GM03348 (cell line): ENCODE measurements around the gene NIM1K.
"Not testable (repeated sequence)": the region's sequence is repeated elsewhere in the genome, so short reads cannot be mapped to it uniquely, and the experiment has no call there.

Experiments
- DNase-seq: peaks from one replicate; pipeline ENCODE4 v3.0.0; 2012; ENCODE audit warnings: low spot score

The NIM1K gene

DNA sequence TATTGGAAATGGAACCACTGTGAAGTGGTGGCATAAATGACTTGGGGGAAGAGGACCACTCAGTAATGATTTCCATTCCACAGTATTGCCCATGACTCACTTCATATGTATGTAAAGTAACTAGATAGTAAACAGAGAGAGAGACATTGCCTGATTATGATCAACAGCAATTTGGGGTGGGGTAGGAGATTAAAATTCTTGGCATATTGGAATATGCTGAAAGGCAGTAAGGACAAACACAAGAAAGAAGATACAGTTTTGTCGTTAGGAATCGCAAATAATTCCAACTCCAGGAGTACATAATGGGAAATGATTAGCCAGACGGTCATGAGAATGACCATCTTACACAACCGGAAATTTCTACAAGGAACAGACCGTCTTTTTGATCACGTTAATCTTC is 122.7 kb downstream of the NIM1K start:
- no peak for DNase-seq

DNA sequence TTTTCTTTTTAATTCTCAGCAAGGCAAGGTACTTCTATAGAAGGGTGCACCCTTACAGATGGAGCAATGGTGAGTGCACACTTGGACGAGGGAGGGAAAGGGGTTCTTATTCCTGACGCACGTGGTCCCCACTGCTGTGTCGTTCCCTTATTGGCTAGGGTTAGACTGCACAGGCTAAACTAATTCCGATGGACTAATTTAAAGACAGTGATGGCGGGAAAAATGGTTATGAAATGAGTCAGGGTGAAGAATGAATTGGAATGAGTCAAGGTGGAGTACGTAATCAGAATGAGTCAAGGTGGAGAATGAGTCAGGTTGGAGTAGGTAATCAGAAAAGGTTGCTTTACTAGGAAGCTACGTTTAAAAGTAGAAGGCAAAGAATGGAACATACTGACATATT is 123.2 kb downstream of the NIM1K start:
- no peak for DNase-seq

DNA sequence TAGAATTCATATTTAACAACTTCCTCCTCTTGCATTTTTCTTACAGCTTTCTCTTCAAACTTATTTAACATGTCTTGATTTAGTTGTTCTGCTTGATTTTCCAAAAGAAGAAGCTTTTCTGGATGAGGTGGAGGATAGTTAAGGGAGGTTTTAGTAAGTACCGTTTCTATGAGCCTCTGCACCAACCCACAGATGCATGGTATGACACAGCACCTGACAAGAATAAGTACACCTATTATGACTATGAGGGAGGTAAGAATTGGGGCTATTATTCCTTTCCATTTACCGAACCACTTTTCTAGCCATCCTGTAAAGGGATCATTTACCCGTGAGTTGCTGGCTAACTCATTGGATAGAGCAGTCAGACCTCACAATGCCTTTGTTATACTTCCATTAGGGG is 123.7 kb downstream of the NIM1K start:
- no peak for DNase-seq

DNA sequence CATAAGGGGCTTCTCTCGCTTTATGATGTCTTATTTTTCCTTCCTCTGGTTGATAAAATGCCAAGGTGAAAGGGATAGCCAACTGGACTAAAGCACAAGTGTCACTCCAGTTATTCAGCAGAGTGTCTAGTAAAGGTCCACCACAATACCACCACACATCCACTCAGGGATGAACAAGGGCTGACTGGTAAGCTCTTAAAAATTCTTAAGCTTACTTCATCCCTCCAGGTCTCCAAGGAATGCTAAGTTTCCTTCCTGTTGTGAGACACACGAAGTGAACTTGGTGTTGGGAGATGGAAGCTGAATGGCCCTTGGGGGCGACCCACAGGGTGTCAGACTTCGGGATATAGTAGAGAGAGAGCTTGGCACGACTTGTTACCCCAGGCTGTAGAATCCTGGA is 124.4 kb downstream of the NIM1K start:
- no peak for DNase-seq

DNA sequence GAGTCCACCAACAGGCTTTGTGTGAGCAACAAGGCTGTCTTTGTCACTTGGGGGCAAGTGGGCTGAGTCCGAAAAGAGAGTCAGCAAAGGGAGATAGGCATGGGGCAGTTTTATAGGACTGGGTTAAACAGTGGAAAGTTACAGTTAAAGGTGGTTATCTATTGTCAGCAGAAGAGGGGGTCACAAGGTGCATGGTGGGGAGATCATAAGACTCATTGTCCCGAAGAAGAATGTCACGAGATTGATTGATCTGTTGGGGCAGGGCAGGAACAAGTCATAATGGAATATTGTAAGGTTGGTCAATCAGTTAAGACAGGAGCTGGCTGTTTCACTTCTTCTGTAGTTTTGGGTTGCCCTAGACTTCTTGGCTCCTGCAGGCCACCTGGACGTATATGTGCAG is 128.8 kb downstream of the NIM1K start:
- DNase-seq, result no peak

DNA sequence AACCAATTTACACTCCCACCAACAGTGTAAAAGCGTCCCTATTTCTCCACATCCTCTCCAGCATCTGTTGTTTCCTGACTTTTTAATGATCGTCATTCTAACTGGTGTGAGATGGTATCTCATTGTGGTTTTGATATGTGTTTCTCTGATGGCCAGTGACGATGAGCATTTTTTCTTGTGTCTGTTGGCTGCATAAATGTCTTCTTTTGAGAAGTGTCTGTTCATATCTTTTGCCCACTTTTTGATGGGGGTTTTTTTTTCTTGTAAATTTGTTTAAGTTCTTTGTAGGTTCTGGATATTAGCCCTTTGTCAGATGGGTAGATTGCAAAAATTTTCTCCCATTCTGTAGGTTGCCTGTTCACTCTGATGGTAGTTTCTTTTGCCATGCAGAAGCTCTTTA is 131.5 kb downstream of the NIM1K start:
- not testable (repeated sequence) for DNase-seq

DNA sequence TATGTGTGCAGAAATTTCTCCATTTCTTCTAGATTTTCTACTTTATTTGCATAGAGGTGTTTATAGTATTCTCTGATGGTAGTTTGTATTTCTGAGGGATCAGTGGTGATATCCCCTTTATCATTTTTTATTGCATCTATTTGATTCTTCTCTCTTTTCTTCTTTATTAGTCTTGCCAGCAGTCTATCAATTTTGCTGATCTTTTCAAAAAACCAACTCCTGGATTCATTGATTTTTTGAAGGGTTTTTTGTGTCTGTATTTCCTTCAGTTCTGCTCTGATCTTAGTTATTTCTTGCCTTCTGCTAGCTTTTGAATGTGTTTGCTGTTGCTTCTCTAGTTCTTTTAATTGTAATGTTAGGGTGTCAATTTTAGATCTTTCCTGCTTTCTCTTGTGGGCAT is 133.6 kb downstream of the NIM1K start:
- not testable (repeated sequence) for DNase-seq
